ENCODE measurements around the gene CASTOR1.

Gene CASTOR1

DNA sequence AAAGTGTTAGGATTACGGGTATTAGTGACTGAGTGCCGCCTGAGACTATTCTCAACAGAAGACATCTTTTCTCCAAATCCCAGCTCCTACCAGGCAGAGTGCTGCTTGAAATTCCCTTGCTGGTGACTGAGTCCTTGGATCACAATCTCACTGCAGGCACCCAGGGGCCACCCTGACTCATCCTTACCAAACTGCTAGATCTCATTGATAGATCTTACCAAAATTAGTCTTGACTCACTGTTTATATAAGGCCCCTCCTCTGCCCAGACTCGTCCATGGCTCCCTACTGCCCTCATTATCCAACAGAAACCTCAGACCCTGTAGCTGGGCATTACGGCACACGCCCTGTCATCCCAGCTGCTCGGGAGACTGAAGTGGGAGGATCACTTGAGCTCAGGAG lies 22.7 kb upstream of the CASTOR1 start:
- no peak for TF ChIP-seq CTCF (IDR thresholded peaks at IDR 0.05; ENCODE audit: insufficient read depth, low read depth, low read length, missing control alignments)
- H3K4me3 ChIP-seq (ENCODE audit: low read length) = no peak overlapping the region
- peak; percentile 96 for DNase-seq (ENCODE audit: low read depth)

GRCh38 chr22:30310881-30311771 lies 21.8 kb upstream of the CASTOR1 start:
- no peak for TF ChIP-seq CTCF (IDR thresholded peaks at IDR 0.05; ENCODE audit: insufficient read depth, low read depth, low read length, missing control alignments)
- H3K4me3 ChIP-seq (ENCODE audit: low read length) = no peak overlapping the region
- no peak for DNase-seq (ENCODE audit: low read depth)

GRCh38 chr22:30309951-30310741 lies 20.8 kb upstream of the CASTOR1 start:
- H3K4me3 ChIP-seq (ENCODE audit: low read length) = no peak overlapping the region
- peak; percentile 85 for DNase-seq (ENCODE audit: low read depth)
- no peak for TF ChIP-seq CTCF (IDR thresholded peaks at IDR 0.05; ENCODE audit: insufficient read depth, low read depth, low read length, missing control alignments)

- TF ChIP-seq CTCF (IDR thresholded peaks at IDR 0.05; ENCODE audit: insufficient read depth, low read depth, low read length, missing control alignments) = no peak
- no peak overlapping the region for H3K4me3 ChIP-seq (ENCODE audit: low read length)
- DNase-seq (ENCODE audit: low read depth) = peak; percentile 78
Measured at GRCh38 chr22:30308518-30309230, 19.4 kb upstream of the CASTOR1 start.

GRCh38 chr22:30308093-30308492 lies 18.8 kb upstream of the CASTOR1 start:
- DNase-seq (ENCODE audit: low read depth) = no peak
- no peak for TF ChIP-seq CTCF (IDR thresholded peaks at IDR 0.05; ENCODE audit: insufficient read depth, low read depth, low read length, missing control alignments)

DNA sequence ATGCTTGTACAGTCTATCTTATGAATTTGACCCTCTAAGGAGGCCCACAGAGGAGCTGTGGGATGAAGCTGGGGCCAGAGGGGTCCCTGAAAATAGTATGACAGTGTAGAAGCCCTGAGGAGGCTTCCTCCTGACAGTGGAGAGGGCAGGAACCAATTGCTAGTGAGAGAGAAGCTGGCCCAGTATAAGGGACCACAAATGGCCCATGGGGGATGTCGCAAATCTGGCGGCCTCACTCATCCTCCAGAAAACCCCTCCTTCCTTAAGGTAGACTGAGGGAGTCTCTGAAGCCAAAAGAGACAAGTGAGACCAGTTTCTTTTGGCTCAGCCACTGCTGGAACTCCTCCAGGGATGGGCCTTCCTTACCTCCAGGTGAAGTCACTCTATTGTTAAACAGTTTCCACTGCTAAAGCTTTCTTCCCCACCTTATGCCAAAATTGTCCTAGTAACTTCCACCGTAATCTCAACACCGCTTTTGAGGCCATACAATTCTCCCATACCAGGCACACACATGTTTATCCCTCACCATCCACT lies 17.8 kb upstream of the CASTOR1 start:
- no peak for TF ChIP-seq CTCF (IDR thresholded peaks at IDR 0.05; ENCODE audit: insufficient read depth, low read depth, low read length, missing control alignments)
- DNase-seq (ENCODE audit: low read depth) = no peak
- no peak overlapping the region for H3K4me3 ChIP-seq (ENCODE audit: low read length)

More at GRCh38 chr22:30308093-30308492, 18.8 kb upstream of the CASTOR1 start:
- H3K4me3 ChIP-seq (ENCODE audit: low read length) = no peak overlapping the region

Measured in epithelial cell of esophagus (primary cell).